CD14-positive monocyte (primary cell): Measurements from ENCODE around the gene IL1RAPL1. TPM values are rescaled to one million over a fixed set of nuclear protein-coding genes. Genes with fewer than 3 reads are reported as not detected.

Experiments used
- DNase-seq, 3 donors: peaks; one replicate each; pipeline ENCODE4 v3.0.0-alpha.2; 2011 to 2022
- H2AFZ ChIP-seq: 2 replicates; pipeline ENCODE4 v1.6.0; 2012; ENCODE audit warnings: mild to moderate bottlenecking, low read depth, low read length, inconsistent platforms; ENCODE audit not compliant: insufficient read depth, poor library complexity, severe bottlenecking
- H3K27ac ChIP-seq, 2 donors: 1 replicate in 1 of 2; 2 replicates in 1 of 2; pipeline ENCODE4 v1.5.1; 2012 to 2013; ENCODE audit warnings: low read length in 2 of 2, control low read depth in 1 of 2, inconsistent platforms in 1 of 2, low read depth in 1 of 2, mild to moderate bottlenecking in 1 of 2
- H3K27me3 ChIP-seq, 2 donors: one replicate each; pipeline versions ENCODE4 v1.6.0 to v1.6.1; 2011 to 2013; ENCODE audit warnings: low read length in 2 of 2; ENCODE audit not compliant: control insufficient read depth in 2 of 2, insufficient read depth in 2 of 2
- H3K36me3 ChIP-seq, 2 donors: replicated peaks in 1 of 2; 1 replicate in 1 of 2; 2 replicates in 1 of 2; pipeline versions ENCODE4 v1.5.1 to v1.6.1; 2012 to 2013; ENCODE audit warnings: low read length in 2 of 2, control low read depth in 1 of 2, inconsistent platforms in 1 of 2, mild to moderate bottlenecking in 1 of 2; ENCODE audit not compliant: insufficient read depth in 2 of 2, control insufficient read depth in 1 of 2
- H3K4me1 ChIP-seq, 2 donors: 1 replicate in 1 of 2; 2 replicates in 1 of 2; pipeline versions ENCODE4 v1.5.1 to v1.6.1; 2012 to 2013; ENCODE audit warnings: low read length in 2 of 2, control low read depth in 1 of 2, inconsistent platforms in 1 of 2, mild to moderate bottlenecking in 1 of 2, moderate library complexity in 1 of 2; ENCODE audit not compliant: insufficient read depth in 2 of 2, control insufficient read depth in 1 of 2
- H3K4me2 ChIP-seq: replicated peaks from 2 replicates; pipeline ENCODE3; 2012; ENCODE audit warnings: low read length, moderate library complexity, mild to moderate bottlenecking; ENCODE audit not compliant: poor library complexity, severe bottlenecking; ENCODE audit errors: extremely low read depth
- H3K4me3 ChIP-seq, 3 experiments: fragments of 200-600 bp in 1 of 3; sonication (generic) in 1 of 3; replicated peaks in 1 of 3; 1 replicate in 2 of 3; 2 replicates in 1 of 3; pipeline ENCODE4 v1.5.1; 2011 to 2013; ENCODE audit warnings: low read length in 3 of 3, mild to moderate bottlenecking in 3 of 3, control low read depth in 2 of 3, low read depth in 2 of 3, inconsistent platforms in 1 of 3, moderate library complexity in 1 of 3
- H3K79me2 ChIP-seq: 2 replicates; pipeline ENCODE4 v1.6.0; 2012; ENCODE audit warnings: mild to moderate bottlenecking, control low read depth, inconsistent platforms, low read length, moderate library complexity; ENCODE audit not compliant: insufficient read depth
- H3K9ac ChIP-seq: 2 replicates; pipeline ENCODE4 v1.6.0; 2017; ENCODE audit warnings: low read length, mild to moderate bottlenecking; ENCODE audit not compliant: insufficient read depth, poor library complexity, severe bottlenecking
- H3K9me3 ChIP-seq, 2 donors: replicated peaks in 1 of 2; 1 replicate in 1 of 2; 2 replicates in 1 of 2; pipeline versions ENCODE4 v1.5.1 to v1.6.1; 2012 to 2013; ENCODE audit warnings: low read length in 2 of 2, control low read depth in 1 of 2; ENCODE audit not compliant: control insufficient read depth in 1 of 2, insufficient read depth in 1 of 2
- H4K20me1 ChIP-seq: 2 replicates; pipeline ENCODE4 v1.6.0; 2012; ENCODE audit warnings: mild to moderate bottlenecking, low read length, control low read depth, moderate library complexity; ENCODE audit not compliant: insufficient read depth
- H3K27ac Mint-ChIP-seq, 7 donors: one replicate each; pipeline ENCODE4 v1.8.0; 2020; ENCODE audit warnings: mild to moderate bottlenecking in 7 of 7, mixed read lengths in 7 of 7, moderate library complexity in 6 of 7, inconsistent platforms in 2 of 7
- H3K27me3 Mint-ChIP-seq, 3 donors: one replicate each; pipeline ENCODE4 v1.8.0; 2021 to 2022; ENCODE audit warnings: low read depth in 3 of 3, mild to moderate bottlenecking in 3 of 3, mixed read lengths in 3 of 3, moderate library complexity in 3 of 3, inconsistent platforms in 1 of 3
- H3K36me3 Mint-ChIP-seq, 2 donors: one replicate each; pipeline ENCODE4 v1.8.0; 2020; ENCODE audit warnings: mixed read lengths in 2 of 2, inconsistent platforms in 1 of 2, mild to moderate bottlenecking in 1 of 2
- H3K4me1 Mint-ChIP-seq: one replicate; pipeline ENCODE4 v1.8.0; 2020; ENCODE audit warnings: mild to moderate bottlenecking, mixed read lengths
- H3K4me3 Mint-ChIP-seq, 2 donors: one replicate each; pipeline ENCODE4 v1.8.0; 2020; ENCODE audit warnings: mild to moderate bottlenecking in 2 of 2, mixed read lengths in 2 of 2, moderate library complexity in 1 of 2
- H3K9me3 Mint-ChIP-seq, 7 donors: one replicate each; pipeline ENCODE4 v1.8.0; 2020 to 2022; ENCODE audit warnings: mixed read lengths in 7 of 7, mild to moderate bottlenecking in 6 of 7, moderate library complexity in 6 of 7, inconsistent platforms in 2 of 7
- CTCF ChIP-seq: fragments of 200-600 bp; IDR thresholded peaks from one replicate; pipeline ENCODE4 v1.8.0; 2022; ENCODE audit warnings: antibody characterized with exemption, mild to moderate bottlenecking
- WGBS: methylation state at CpG from one replicate; pipeline ENCODE4 v1.1.5; 2013; ENCODE audit warnings: missing lambda C conversion rate; ENCODE audit not compliant: insufficient coverage; 5-methylcytosine and 5-hydroxymethylcytosine counted together
- intact Hi-C, 2 donors: fragments of 100-400 bp; cut with micrococcal nuclease; formaldehyde crosslinking; loops; one replicate each; pipeline versions ENCODE4 v1.15.0 to v1.15.1; 2023
- polyA plus RNA-seq, 3 donors: library from polyadenylated mRNA; depleted of rRNA in 1 of 3; unstranded in 2 of 3; stranded (reverse) in 1 of 3; fragments of 300-500 nt in 2 of 3; fragments of >200 nt in 1 of 3; fragmentation: Illumina TruSeq in 2 of 3; gene quantifications; 1 replicate in 2 of 3; 2 replicates in 1 of 3; pipeline ENCODE4 v1.2.3, GENCODE V29; 2012 to 2021

Gene IL1RAPL1
- polyA plus RNA-seq, 3 donors: not detected

- Mint-ChIP-seq H3K4me1 (no peaks in the 10 kb centered on the region), H3K36me3 (no peaks in the 10 kb centered on the region), H3K27me3 (no peaks in the 10 kb centered on the region), H3K4me3 (no peak overlapping the region), H3K27ac (no peak overlapping the region), H3K9me3 (peaks cover 0 to 1% (median 0%) of the 10 kb centered on the region in 7 donors)
- intact Hi-C loops: no loop called here
- Histone ChIP-seq H2AFZ (no peak overlapping the region), H3K36me3 (no peaks in the 10 kb centered on the region), H3K4me3 (no peak overlapping the region), H3K79me2 (no peaks in the 10 kb centered on the region), H3K27ac (no peak overlapping the region), H3K9me3 (no peaks in the 10 kb centered on the region), H4K20me1 (no peaks in the 10 kb centered on the region), H3K4me1 (no peaks in the 10 kb centered on the region), H3K4me2 (no peak overlapping the region), H3K27me3 (no peaks in the 10 kb centered on the region), H3K9ac (no peak overlapping the region)
- no CpG with 5 or more reads among the region's 2 CpGs for WGBS
- no peak for DNase-seq
- no peak for TF ChIP-seq CTCF
These were observed 39.3 kb downstream of the IL1RAPL1 start for GRCh38 chrX:28626515-28626914.

- DNase-seq: no peak
- Histone ChIP-seq H3K4me1 (no peaks in the 10 kb centered on the region), H3K79me2 (no peaks in the 10 kb centered on the region), H3K9ac (no peak overlapping the region), H3K4me3 (no peak overlapping the region), H3K4me2 (no peak overlapping the region), H3K27ac (no peak overlapping the region), H3K27me3 (no peaks in the 10 kb centered on the region), H3K36me3 (no peaks in the 10 kb centered on the region), H4K20me1 (no peaks in the 10 kb centered on the region), H2AFZ (no peak overlapping the region), H3K9me3 (no peaks in the 10 kb centered on the region)
- H3K9me3 Mint-ChIP-seq: peaks cover 0 to 1% (median 0%) of the 10 kb centered on the region in 7 donors
- H3K4me3 Mint-ChIP-seq: no peak overlapping the region
- no peaks in the 10 kb centered on the region for H3K4me1 Mint-ChIP-seq
- TF ChIP-seq CTCF: no peak
- H3K27ac Mint-ChIP-seq: no peak overlapping the region
- H3K36me3 Mint-ChIP-seq: no peaks in the 10 kb centered on the region
- no peaks in the 10 kb centered on the region for H3K27me3 Mint-ChIP-seq
- intact Hi-C loops: no loop called here
These were observed 40.9 kb downstream of the IL1RAPL1 start for GRCh38 chrX:28628120-28628519.
